K562 (cell line): ENCODE measurements around the gene GRM2. TPM values are rescaled to one million over a fixed set of nuclear protein-coding genes. Genes with fewer than 3 reads are reported as not detected.

Experiments used
- ATAC-seq: fragments of 200-7000 bp; cut with Tn5 transposase; 3 replicates; pipeline ENCODE4 v1.9.1; 2020; ENCODE audit warnings: moderate library complexity
- BruUV-seq: library from RNA; stranded (reverse); fragments of 400-500 nt; replicated peaks from 2 replicates; lab custom pipeline; 2021; lab: Mats Ljungman, UMichigan
- CTCF ChIA-PET: fragments of 300-600 bp; formaldehyde crosslinking; extraction: SDS; loops from one replicate; lab custom pipeline; 2021; ENCODE audit warnings: low intra/inter-chr PET ratio; lab: Yijun Ruan, JAX
- POLR2A ChIA-PET: fragments of 300-600, 350-650 bp; sonication (Branson Sonifier 250); formaldehyde crosslinking; extraction: SDS; loops from one replicate; lab custom pipeline; 2021; ENCODE audit warnings: antibody characterized with exemption, inconsistent platforms; lab: Yijun Ruan, JAX
- DNase-seq, 4 experiments: peaks; one replicate each; pipeline versions ENCODE4 v3.0.0 to v3.0.0-alpha.2; 2011 to 2018; ENCODE audit warnings: low spot score in 3 of 4, mixed read lengths in 3 of 4; ENCODE audit errors: extremely low read depth in 1 of 4
- FAIRE-seq: peaks from 2 replicates; lab custom pipeline; 2011; peaks lifted over from hg19 to GRCh38; lab: Jason Lieb, UNC
- H2AFZ ChIP-seq: 2 replicates; pipeline ENCODE4 v1.6.0; 2011; ENCODE audit warnings: low read depth, low read length, control low read depth, inconsistent platforms
- H3K27ac ChIP-seq: fragments of 200-600 bp; 3 replicates; pipeline ENCODE4 v1.8.0; 2011; ENCODE audit warnings: low read depth, mild to moderate bottlenecking, control low read depth, inconsistent platforms, low read length, moderate library complexity, mixed read lengths; ENCODE audit errors: extremely low read depth
- H3K27me3 ChIP-seq, 2 experiments: fragments of 300-600 bp in 1 of 2; 2 replicates in 1 of 2; 3 replicates in 1 of 2; pipeline versions ENCODE4 v1.6.0 to v1.8.0; 2011; ENCODE audit warnings: inconsistent platforms in 2 of 2, low read length in 2 of 2, mild to moderate bottlenecking in 1 of 2, mixed read lengths in 1 of 2, moderate library complexity in 1 of 2; ENCODE audit not compliant: control insufficient read depth in 2 of 2, insufficient read depth in 2 of 2
- H3K36me3 ChIP-seq: fragments of 300-600 bp; 3 replicates; pipeline ENCODE4 v1.8.0; 2011; ENCODE audit warnings: mild to moderate bottlenecking, low read length, inconsistent platforms; ENCODE audit not compliant: control insufficient read depth, insufficient read depth
- H3K4me1 ChIP-seq, 2 experiments: fragments of 200-600 bp in 1 of 2; replicated peaks in 1 of 2; 2 replicates in 1 of 2; 3 replicates in 1 of 2; pipeline versions ENCODE4 v1.5.1 to v1.8.0; 2011; ENCODE audit warnings: inconsistent platforms in 2 of 2, low read length in 2 of 2, mild to moderate bottlenecking in 1 of 2, mixed read lengths in 1 of 2, moderate library complexity in 1 of 2; ENCODE audit not compliant: control insufficient read depth in 2 of 2, insufficient read depth in 2 of 2
- H3K4me2 ChIP-seq: 2 replicates; pipeline ENCODE4 v1.6.1; 2011; ENCODE audit warnings: low read length, control low read depth, inconsistent platforms, mixed read lengths; ENCODE audit not compliant: insufficient read depth
- H3K4me3 ChIP-seq: fragments of 200-600 bp; sonication (generic), shearing (Covaris generic); 2 replicates; pipeline ENCODE4 v1.5.1; 2016; ENCODE audit warnings: control low read depth, inconsistent platforms
- H3K79me2 ChIP-seq: fragments of 200-600 bp; 3 replicates; pipeline ENCODE4 v1.8.0; 2011; ENCODE audit warnings: low read length, inconsistent platforms; ENCODE audit not compliant: control insufficient read depth, insufficient read depth
- H3K9ac ChIP-seq, 2 experiments: 2 replicates each; pipeline versions ENCODE4 v1.6.0 to v1.6.1; 2011; ENCODE audit warnings: low read depth in 2 of 2, low read length in 2 of 2, control low read depth in 1 of 2, inconsistent platforms in 1 of 2, mild to moderate bottlenecking in 1 of 2, mixed read lengths in 1 of 2; ENCODE audit not compliant: insufficient read depth in 1 of 2
- H3K9me1 ChIP-seq: one replicate; pipeline ENCODE4 v1.6.0; 2011; ENCODE audit warnings: inconsistent platforms, mild to moderate bottlenecking, low read length, moderate library complexity; ENCODE audit not compliant: control insufficient read depth, insufficient read depth
- H3K9me3 ChIP-seq: replicated peaks from 2 replicates; pipeline ENCODE4 v1.5.1; 2011; ENCODE audit warnings: low read depth, low read length, inconsistent platforms; ENCODE audit not compliant: control insufficient read depth, insufficient read depth
- H4K20me1 ChIP-seq: replicated peaks from 2 replicates; pipeline ENCODE4 v1.6.1; 2011; ENCODE audit warnings: low read length, inconsistent platforms, mixed read lengths; ENCODE audit not compliant: control insufficient read depth, insufficient read depth
- CREB5 ChIP-seq: fragments of 250-450 bp; sonication (Bioruptor Pico); IDR thresholded peaks from 2 replicates; pipeline ENCODE4 v1.5.0; 2020; ENCODE audit warnings: mild to moderate bottlenecking
- E2F5 ChIP-seq: sonication (generic); formaldehyde crosslinking; IDR thresholded peaks from 2 replicates; pipeline ENCODE4 v1.8.0; 2022; ENCODE audit warnings: mild to moderate bottlenecking, missing genetic modification reagents
- IRF9 ChIP-seq: fragments of 450-650 bp; IDR thresholded peaks from 2 replicates; pipeline ENCODE4 v1.6.1; 2016; ENCODE audit warnings: missing biosample characterization, missing genetic modification characterization
- MAFF ChIP-seq: IDR thresholded peaks from 2 replicates; pipeline ENCODE4 v1.6.1; 2012; ENCODE audit warnings: low read length, improper control_type of control experiment
- NUFIP1 ChIP-seq: fragments of 450-650 bp; IDR thresholded peaks from 2 replicates; pipeline ENCODE4 v1.6.1; 2018; ENCODE audit not compliant: partially characterized antibody
- PKNOX1 ChIP-seq: fragments of 450-650 bp; IDR thresholded peaks from 2 replicates; pipeline ENCODE4 v1.6.1; 2016
- ZNF76 ChIP-seq: fragments of 250-450 bp; sonication (Bioruptor Pico); IDR thresholded peaks from 2 replicates; pipeline ENCODE4 v1.4.0; 2020; ENCODE audit warnings: mild to moderate bottlenecking, moderate library complexity, borderline replicate concordance
- WGBS: fragments of 100-300 bp; shearing (Covaris generic); methylation state at CpG from one replicate; pipeline ENCODE4 v1.1.6; 2016; ENCODE audit warnings: low coverage, mixed read lengths; ENCODE audit not compliant: insufficient coverage; ENCODE audit errors: missing lambda C conversion rate; 5-methylcytosine and 5-hydroxymethylcytosine counted together
- in situ Hi-C: fragments of 300-500 bp; cut with MboI; formaldehyde crosslinking; loops from 4 replicates; pipeline ENCODE4 v1.15.0; 2018; ENCODE audit warnings: inconsistent platforms, mixed read lengths
- intact Hi-C: fragments of 100-400 bp; cut with micrococcal nuclease; formaldehyde crosslinking; loops from 2 replicates; pipeline ENCODE4 v1.14.2; 2022
- polyA plus RNA-seq, 8 experiments: library from polyadenylated mRNA; depleted of rRNA in 4 of 8; stranded (reverse) in 5 of 8; unstranded in 3 of 8; fragments of >200 nt; fragmentation: Nextera tagmentation in 2 of 8; fragmentation: Illumina TruSeq in 1 of 8; extraction: Ambion mirVana in 2 of 8; extraction: Trizol in 1 of 8; gene quantifications; 2 replicates each; pipeline versions ENCODE4 v1.2.1 to v1.2.3, GENCODE V29; 2011 to 2014; ENCODE audit warnings: inconsistent platforms in 1 of 8, missing spikeins in 1 of 8
- total RNA-seq, 7 experiments: library from RNA; depleted of rRNA in 6 of 7; stranded (reverse); fragments of >200 nt in 6 of 7; fragmentation: Illumina TruSeq in 2 of 7; extraction: Trizol in 2 of 7; gene quantifications; 2 replicates each; pipeline versions ENCODE4 v1.2.1 to v1.2.3, GENCODE V29; 2011 to 2021; ENCODE audit warnings: low replicate concordance in 1 of 7
- TF ChIP-seq, protein P1 (sequence below): fragments of 250-450 bp; sonication (Bioruptor Pico); IDR thresholded peaks from 2 replicates; pipeline ENCODE4 v1.8.0; 2021; ENCODE audit warnings: borderline replicate concordance, mild to moderate bottlenecking, moderate library complexity; ENCODE audit not compliant: poor library complexity, severe bottlenecking

GRM2 gene
- total and polyA plus RNA-seq, 9 of the 15 experiments (the other 6 are each of a cell fraction or from before 2014, with no cell fraction given): not detected

DNA sequence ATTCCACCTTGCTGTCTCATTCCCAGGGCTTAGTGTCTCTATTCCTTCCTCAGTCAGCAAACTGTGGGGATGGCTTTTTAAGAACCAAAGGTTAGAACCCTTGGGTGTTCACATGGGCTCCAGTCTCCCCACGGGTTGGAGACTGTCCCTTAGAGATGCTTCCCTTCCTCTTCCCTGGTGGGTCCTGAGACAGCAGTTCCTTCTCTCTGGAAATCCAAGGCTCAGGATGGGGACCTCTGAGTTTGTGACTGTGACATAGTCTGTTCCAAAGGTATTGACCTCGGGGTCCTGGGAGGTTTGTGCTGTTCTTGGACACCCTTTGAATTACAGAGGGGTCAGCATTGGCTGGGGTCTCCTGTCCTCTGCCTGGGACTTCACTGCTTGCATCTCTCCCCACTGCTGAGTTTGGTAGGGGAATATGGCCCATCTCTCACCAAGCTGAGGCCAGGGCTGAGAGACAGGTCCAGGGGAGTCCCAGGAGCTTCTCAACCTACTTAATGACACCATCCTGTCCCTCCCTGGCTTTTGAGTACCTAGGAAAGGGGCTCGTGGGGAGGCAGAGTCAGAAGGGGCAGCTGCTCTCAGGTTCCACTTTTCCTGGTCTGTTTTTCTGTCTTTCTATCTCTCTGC lies 1.5 kb downstream of the GRM2 start (continued):
- TF ChIP-seq MAFF: no peak
- no peak for TF ChIP-seq E2F5 (CRISPR knock-in tag)

- TF ChIP-seq, protein P1, sequence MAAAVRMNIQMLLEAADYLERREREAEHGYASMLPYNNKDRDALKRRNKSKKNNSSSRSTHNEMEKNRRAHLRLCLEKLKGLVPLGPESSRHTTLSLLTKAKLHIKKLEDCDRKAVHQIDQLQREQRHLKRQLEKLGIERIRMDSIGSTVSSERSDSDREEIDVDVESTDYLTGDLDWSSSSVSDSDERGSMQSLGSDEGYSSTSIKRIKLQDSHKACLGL: no peak
- TF ChIP-seq CREB5: no peak
- TF ChIP-seq PKNOX1: no peak
- TF ChIP-seq ZNF76 (CRISPR knock-in tag): no peak
- TF ChIP-seq IRF9: no peak
- TF ChIP-seq NUFIP1: no peak
- WGBS: 14% methylated on average over 16 of the region's 17 CpGs
- CTCF ChIA-PET: no interaction called here
Observed at GRCh38 chr3:51709004-51709420, 2.1 kb downstream of the GRM2 start.

More at GRCh38 chr3:51709004-51709420, 2.1 kb downstream of the GRM2 start:
- H3K9ac ChIP-seq: no peak overlapping the region
- peaks cover 0 to 4% of the 10 kb centered on the region in 2 experiments; a peak in 2 of 5 replicates for H3K4me1 ChIP-seq
- intact Hi-C loops (no loop called here), in situ Hi-C loops (no loop called here)
- POLR2A ChIA-PET: interaction anchor here (0.6 kb wide), 1 partner anchor 258 kb away, joined by 3 read pairs; the partner anchor contains the start of gene PCBP4
- DNase-seq (no peak), ATAC-seq (no peak), FAIRE-seq (no peak)
- H4K20me1 ChIP-seq: peaks cover 9% of the 10 kb centered on the region
- no peak overlapping the region for H2AFZ ChIP-seq
- no peaks in the 10 kb centered on the region for H3K36me3 ChIP-seq
- no peak overlapping the region for H3K27ac ChIP-seq
- H3K79me2 ChIP-seq: no peaks in the 10 kb centered on the region
- no peak overlapping the region for H3K4me3 ChIP-seq
- H3K27me3 ChIP-seq: peaks cover 0 to 25% of the 10 kb centered on the region in 2 experiments; a peak in 2 of 5 replicates
- no peak overlapping the region for H3K4me2 ChIP-seq
- H3K9me1 ChIP-seq: no peaks in the 10 kb centered on the region
- H3K9me3 ChIP-seq: no peaks in the 10 kb centered on the region
- no TSS peak for BruUV-seq
